ENCODE data around the gene COL6A3. TPM values are rescaled to one million over a fixed set of nuclear protein-coding genes. Genes with fewer than 3 reads are reported as not detected.

COL6A3 gene
- polyA plus RNA-seq, 3 donors = 223 to 239 (median 227) TPM

DNA sequence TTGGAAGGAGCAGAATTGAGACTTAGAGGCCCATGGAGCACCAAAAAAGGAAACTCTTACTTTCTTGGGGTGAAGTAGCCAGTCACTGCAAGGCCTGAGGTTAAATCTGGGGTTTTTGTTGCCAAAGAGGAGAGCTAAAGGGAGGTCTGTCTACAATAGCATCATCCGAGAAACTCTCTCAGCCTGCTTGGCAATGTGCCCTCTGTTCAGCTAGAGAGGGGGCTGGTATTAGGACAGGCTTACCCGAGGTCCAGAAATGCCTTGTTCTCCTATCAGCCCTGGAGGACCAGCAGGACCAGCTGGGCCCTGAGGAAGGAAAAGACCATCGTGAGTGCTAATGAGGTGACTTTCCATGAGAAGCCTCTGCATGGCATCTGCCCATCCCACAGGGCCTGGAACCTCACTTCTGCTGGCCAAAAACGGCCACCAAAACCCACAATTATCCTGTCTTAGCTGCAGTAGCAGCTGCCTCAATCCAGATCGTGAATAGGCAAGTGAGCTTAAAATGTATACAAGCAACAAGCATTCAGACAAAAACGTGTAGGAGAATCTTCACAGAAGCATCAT lies 61.6 kb downstream of the COL6A3 start:
- no peak for DNase-seq (ENCODE audit: low read depth in 3 of 3, low spot score in 2 of 3)

DNA sequence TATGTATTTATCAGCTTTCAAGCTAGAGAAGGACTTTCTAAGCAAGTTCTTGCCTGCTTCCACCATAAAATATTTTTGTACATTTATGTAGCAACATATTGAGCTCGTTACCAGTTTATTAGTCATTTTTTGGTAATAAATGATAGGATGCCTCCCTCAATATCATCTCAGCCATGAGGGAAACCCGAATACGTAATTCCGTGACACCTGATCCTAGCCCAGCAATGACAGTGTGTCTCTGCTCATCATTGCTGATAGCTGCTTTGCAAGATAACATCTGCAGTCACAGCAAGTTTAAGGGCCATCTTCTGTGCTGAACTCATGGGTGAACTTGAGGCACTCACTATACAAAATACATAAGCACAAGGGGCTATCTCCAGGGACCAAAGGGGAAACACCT lies 62.2 kb downstream of the COL6A3 start:
- no peak for DNase-seq (ENCODE audit: low read depth in 3 of 3, low spot score in 2 of 3)

DNA sequence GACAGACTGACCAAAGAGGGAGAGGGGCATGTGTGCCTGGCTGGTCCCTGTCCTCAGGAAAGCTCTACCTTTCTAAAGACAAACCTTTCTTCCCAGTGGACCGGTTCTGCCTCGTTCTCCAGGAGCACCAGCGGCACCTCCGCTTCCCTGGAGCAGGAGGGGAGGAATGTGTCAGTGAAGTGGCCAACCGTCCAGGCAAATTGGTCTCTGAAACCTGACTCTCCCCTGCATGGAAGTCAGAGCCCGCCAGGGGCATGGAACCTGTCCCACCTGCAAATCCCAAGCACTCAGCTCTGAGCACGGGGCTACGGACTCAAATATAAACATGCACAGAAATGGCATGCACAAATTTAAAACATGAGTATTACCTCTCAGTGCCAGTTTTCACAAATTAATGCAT lies 62.9 kb downstream of the COL6A3 start:
- no peak for DNase-seq (ENCODE audit: low read depth in 3 of 3, low spot score in 2 of 3)

DNA sequence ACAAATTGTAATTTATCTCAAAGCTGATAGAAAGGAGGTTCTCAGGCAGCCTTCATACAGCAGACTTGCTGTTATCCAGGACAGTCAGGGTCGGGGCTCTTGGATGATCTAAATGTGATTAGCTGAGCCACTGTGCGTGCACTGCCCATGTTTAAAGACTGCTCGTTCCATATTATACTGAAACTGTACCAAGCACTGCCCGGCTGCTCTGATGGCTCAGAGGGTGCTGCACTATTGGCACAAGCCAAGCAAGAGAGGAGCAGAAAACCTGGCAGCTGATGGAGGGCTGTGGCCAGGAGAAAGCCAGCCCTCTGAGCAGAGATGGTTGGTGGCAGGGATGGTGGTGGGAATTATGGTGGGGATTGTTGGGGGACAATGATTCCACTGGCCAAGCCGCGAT lies 63.4 kb downstream of the COL6A3 start:
- DNase-seq (ENCODE audit: low read depth in 3 of 3, low spot score in 2 of 3) = no peak

DNA sequence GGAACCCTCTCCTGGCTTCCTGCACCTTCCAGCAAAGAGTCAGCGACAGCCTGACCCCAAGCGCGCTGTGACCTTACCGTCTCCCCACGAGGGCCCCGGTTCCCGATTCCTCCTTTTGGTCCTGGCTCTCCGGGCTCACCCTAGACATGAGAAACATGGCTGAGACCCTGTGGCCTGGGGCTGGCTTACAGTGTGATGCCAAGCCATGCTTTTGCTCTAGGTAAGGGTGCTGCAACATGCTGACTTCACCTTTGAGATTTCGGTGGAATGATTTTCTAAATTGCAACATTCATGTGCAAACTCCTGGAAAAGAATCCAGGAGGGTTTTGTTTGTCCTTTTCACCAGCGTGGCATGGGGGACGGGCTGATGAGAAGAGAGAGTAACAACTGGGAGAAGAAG lies 63.9 kb downstream of the COL6A3 start:
- no peak for DNase-seq (ENCODE audit: low read depth in 3 of 3, low spot score in 2 of 3)

DNA sequence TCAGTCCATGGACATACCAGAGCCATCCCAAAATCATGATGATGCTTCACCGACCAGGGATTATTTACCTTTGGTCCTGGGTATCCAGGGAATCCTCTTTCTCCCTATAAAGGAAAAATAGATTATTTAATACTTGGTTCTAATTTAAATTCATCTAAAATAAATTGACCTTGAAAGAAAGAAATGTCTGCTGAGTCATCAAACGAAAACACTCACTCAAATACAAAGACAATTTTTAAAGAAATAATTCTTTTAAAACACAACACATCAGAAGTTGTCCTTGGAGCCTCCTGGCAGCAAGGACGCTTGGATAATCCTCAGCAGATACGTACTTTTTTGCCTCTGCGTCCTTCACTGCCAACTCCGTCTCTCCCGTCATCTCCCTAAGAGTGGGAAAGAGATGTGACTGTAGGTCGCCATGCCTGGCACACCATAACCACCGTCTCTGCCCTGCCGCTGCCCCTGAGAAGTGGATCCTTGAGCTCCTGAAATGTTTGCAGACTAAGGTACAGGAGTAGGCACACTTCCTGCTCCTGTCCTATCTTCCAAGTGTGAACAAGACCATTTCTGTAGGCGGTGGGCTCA lies 65.6 kb downstream of the COL6A3 start:
- no peak for DNase-seq (ENCODE audit: low read depth in 3 of 3, low spot score in 2 of 3)

DNA sequence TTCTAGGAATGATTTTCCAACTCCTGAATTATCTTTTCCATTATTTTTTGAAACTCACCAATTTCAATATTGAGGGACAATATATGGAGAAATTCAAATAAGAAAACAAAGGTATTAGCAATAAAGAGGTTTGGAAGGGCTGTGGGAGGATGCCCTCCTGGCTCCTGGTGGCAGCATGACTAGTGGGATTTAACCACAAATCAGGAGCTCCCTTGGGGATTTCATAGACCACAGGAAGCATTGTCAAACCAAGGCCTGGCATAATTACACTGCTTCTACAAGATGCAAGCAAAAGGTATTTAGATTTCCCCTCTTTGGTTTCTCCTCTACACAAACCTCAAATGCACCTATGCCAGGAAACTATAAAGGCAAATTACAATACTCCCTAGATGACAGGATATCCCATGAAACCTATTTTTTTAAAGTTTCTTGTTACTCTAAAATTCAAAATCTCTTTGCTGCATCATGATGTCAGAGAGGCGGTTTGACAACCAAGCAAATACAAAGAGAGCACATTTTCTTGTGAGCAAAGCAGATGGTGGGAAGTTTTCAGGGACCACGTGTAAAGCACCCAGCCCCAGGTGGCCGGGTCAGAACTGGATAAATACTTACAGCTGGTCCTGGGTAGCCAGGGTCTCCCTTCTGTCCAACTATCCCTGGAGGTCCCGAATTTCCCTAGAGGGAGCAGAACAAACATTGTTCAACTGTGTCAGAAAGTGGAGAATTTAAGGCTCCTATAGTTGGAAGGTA lies 67.9 kb downstream of the COL6A3 start:
- DNase-seq (ENCODE audit: low read depth in 3 of 3, low spot score in 2 of 3) = no peak

DNA sequence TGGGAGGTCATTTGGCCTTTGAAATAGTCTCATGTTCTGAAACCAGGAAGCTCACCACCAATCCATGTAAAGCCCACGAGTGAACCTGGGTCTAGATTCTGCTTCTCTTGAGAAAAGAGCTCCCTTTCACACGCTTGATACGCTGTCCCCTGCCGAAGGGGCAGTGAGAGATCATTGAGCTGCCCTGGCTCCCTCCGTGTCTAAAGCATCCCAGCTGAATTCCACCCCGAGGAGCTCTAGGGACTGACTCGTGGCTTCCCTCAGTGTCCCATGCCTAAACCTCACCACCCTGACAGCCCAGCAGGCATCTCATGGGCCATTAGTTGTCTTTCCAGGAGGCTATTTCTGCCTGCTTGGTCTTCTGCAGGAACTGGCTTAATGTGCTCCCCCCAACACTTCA lies 68.6 kb downstream of the COL6A3 start:
- no peak for DNase-seq (ENCODE audit: low read depth in 3 of 3, low spot score in 2 of 3)

DNA sequence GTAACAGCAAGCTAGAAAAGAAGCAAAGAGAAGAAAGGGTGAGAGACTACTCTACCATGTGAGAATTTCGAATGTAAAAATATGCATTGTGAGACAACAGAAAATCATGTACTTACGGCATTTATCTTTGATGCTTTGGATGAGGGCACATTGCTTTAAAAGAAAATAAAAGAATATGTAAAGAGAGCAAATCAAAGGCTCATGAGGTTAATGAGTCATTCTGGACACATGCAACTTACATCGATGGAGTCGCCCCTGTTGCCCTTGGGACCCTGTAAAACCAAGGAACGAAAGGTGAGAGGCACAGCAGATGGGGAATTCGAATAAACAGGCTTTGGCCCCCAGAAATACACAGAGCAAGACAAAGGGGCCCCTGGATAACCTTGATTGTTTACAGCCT lies 69.0 kb downstream of the COL6A3 start:
- no peak for DNase-seq (ENCODE audit: low read depth in 3 of 3, low spot score in 2 of 3)

DNA sequence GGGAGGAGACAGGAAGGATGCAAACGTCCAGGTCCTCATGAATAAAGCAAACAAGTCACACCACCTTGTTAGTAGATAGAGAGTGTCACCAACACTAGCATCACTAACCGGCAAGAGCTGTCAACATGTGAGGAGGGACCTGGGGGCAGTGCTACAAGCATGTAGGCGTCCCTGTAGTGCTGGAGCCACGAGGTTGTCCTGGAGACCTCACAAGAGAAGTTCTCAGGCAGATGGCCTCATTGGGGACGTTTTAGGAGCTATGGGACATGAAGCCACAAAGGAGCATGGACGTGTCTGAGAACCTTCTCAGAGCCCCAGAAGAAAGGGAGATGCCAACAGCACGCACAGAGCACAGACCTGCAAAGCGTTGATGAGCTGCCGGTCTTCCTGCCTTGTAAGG lies 70.0 kb downstream of the COL6A3 start:
- no peak for DNase-seq (ENCODE audit: low read depth in 3 of 3, low spot score in 2 of 3)

DNA sequence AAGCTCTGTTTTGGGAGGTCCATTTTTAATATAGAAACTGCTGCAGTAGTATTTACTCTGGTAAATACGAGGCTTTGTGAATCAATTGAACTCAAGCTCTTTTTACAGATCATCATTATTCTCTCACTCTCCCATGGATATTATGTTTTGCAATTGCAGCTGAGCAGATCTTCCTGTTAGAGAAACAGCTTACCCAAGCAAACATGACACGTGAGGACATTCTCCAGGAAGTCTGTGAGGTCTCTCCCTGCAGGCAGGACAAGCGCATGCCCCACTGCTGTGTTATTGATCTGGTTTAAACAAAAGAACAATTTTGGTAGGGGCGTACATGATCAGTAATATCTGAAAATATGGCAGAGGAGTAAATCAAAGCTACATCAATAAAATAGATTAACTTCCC lies 72.1 kb downstream of the COL6A3 start:
- no peak for DNase-seq (ENCODE audit: low read depth in 3 of 3, low spot score in 2 of 3)

DNA sequence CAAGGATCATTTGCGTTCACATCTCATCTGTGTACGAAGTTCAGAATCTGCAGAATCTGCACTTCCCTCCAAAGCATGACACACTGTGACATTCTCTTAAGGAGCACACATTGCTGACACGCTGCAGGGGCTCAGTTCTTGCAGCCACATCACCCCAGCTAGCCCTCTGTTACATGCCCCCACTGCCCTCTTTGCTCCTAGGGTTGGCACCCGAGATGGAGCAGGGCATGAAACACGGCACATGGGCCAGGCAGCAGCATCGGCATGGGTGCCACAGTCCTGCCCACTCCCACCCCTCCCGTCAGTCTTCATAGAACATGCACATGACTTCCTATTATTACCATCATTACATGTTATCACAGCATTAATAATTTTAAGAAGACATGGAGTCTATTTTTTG lies 76.4 kb downstream of the COL6A3 start:
- DNase-seq (ENCODE audit: low read depth in 3 of 3, low spot score in 2 of 3) = no peak

DNA sequence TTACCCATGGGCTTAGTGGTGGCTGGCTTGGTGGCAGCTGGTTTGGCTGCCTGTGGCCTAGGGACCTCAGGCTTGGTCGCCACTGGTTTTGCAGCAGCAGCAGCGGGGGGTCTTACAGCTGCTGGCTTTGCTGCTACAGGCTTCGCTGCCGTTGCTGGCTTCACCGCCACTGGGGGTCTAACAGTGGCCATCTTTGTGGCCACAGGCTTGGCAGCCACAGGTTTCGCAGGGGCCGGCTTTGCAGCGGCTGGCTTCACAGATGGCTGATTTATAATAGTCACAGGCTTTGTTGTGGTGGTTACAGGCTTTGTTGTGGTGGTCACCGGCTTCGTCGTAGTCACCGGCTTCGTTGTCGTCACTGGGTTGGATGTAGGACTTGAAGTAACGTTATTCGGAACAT lies 77.8 kb downstream of the COL6A3 start:
- DNase-seq (ENCODE audit: low read depth in 3 of 3, low spot score in 2 of 3) = no peak

DNA sequence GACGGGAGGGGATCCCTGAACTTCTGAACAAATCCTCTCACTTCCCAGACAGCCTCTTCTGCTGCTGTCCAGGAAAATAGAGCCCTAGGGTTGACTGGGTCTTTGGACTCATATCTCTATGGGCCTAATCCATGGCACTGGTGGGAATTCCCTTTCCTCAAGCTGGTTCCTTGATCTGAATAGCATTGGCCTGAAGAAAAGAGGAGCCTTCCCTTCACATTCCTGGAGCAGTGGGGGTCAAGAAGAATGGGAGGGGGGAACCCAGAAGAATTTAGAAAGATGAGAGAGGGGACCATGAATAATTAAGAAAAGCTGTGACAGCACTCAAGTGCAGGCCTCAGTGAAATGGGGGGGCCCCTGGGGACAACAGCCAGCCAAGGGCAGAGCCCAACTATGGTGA lies 80.2 kb downstream of the COL6A3 start:
- no peak for DNase-seq (ENCODE audit: low read depth in 3 of 3, low spot score in 2 of 3)

DNA sequence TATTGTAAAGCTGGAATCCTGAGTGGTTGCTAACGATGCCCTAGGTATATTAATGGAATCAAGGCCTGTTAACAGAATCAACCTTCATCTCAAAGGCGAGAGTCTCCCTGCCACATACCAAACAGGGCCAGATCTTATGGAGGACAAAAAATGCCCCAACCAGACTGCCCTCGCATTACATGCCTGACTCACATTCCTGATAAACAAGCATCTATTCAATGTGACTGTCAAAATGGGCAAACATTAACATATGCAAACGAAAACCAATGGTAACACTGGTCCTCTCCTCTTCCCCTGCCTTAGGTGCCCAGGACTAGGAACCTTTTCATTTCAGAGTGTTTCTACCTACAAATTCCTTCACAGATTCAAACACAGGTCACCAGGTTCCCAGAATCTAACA lies 83.4 kb downstream of the COL6A3 start:
- DNase-seq (ENCODE audit: low read depth in 3 of 3, low spot score in 2 of 3) = no peak

DNA sequence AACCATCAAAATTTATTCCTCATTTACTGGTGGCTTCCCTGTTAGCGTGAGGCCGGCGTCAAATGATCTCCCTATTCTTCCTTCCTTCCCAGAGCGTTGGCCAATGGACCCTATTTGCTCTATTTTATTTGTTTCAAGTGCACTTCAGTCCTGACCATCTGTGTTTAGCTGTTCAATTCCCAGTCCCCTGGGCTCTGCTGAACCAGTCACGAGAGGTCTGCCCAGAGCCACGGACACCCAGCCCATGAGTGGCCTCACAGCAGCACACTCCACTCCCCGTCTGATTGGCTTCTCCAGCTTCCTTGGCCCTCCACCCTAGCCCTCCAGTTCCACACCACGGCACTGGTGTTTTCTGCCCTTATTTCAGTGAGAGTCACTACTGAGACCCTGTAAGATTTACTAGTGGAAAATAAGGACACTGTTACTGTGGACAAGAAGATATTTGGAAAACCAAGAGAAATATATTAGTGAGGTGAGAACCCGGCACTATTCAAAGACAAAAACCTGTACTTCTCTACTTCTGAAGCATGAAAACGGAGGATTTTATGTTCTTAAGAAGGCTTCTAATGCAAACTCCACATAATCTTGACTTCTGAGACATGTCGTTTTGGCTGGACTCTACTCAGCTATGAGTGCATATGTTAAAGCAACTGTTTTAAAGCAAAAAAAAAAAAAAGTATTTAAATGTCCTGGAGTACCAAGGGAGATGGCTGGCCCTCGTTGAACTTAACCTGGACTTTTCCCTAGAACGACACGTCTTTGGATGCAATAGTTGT lies 86.6 kb downstream of the COL6A3 start:
- DNase-seq (ENCODE audit: low read depth in 3 of 3, low spot score in 2 of 3) = no peak

DNA sequence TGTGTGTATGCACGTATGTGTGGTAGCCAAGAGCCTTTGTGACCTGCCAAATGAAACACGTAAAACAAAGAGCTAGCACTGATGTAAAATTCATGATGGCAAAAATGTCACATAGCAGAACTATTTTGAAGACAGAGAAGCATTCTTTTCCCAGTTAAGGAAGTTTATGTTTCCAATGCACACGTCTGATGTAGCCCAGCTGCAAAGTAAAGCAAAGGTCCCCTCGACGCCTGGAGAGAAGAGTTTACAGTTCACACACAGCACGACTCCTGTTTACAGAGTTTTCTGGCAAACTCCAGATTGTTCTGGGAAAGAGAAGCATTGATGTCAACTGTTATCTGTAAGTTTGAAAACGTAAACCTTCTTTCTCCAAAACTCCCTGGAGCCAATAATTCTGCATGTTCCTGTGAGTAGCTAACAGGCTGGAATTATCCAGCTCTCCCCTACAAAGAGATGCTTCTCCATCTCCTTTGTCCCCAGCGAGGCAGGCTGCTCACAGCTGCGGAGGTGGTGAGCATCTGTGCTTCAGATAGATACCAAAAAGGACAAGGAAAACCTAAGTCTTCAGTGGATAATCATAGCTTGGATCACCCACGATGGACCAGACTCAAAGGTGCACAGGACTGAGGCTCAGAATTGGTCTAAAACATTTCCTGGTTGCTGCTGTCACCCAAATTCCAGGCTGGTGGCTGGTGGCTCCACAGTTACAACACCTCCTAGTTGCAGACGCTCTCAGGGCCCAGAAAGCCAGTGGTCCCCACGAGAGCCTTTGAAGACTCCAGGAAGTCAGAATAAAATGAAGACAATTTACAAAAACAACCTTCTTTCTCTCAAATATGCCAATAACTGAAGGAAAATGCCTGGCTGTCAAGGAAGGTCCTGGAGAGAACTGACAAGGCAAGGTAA lies 87.4 kb downstream of the COL6A3 start:
- DNase-seq (ENCODE audit: low read depth in 3 of 3, low spot score in 2 of 3) = peak in 2 of 3 donors; percentile 63 to 70

DNA sequence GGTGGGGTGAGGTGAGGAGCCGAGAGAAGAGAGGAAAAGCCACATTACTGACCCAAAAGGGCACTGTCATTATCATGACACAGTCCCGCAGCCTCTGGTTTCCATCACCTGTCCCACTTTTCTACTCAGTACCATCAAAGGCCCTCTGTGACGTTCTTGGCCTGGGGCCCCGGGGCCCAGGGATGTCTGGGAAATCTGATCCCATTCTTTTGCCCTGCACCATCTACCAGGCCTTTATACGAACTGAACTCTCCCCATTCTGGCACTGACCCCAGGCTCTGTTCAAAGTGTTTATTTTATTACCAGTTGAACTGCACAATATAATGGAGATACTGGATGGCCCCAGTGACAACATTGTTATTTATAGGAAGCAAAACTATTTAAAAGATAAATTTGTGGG lies 89.1 kb downstream of the COL6A3 start:
- DNase-seq (ENCODE audit: low read depth in 3 of 3, low spot score in 2 of 3) = no peak

DNA sequence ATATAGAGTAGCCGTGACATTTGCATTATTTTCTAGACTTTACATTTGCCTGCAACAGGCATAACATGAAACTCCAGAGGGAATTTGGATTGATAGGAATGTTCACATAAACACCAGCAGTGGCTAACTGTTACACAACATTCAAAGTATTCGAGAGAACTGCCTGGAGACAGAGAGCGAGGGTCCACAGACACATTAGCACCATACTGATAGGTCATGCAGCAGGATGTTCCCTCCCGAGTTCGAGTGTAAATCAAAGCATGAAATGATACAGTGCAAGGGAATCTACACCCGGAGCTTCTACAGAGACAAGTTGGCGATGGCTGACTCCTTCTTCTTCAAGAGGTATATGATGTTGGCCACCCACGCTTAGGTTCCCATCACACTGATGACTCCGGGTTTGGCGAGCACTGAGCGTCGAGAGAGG lies 89.5 kb downstream of the COL6A3 start:
- DNase-seq (ENCODE audit: low read depth in 3 of 3, low spot score in 2 of 3) = no peak

DNA sequence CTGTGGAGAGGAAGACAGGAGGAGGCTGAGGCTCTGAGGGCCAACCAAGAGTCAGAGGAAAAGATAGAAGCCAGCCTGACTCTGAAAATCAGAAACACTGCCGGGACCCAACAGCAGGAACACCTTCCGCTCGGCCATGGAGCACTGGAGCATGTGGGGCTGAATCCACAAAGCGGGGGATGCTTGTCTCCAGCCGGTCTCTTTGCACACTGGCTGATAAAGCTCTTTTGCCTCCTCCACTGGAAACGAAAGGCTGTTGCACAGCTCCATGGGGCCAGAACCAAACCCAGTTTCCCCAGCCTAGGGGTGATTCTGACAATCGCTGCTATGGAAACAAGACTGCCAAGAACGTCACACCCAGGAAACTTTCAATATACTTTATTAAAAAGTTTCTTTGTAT lies 90.3 kb downstream of the COL6A3 start:
- DNase-seq (ENCODE audit: low read depth in 3 of 3, low spot score in 2 of 3) = no peak

DNA sequence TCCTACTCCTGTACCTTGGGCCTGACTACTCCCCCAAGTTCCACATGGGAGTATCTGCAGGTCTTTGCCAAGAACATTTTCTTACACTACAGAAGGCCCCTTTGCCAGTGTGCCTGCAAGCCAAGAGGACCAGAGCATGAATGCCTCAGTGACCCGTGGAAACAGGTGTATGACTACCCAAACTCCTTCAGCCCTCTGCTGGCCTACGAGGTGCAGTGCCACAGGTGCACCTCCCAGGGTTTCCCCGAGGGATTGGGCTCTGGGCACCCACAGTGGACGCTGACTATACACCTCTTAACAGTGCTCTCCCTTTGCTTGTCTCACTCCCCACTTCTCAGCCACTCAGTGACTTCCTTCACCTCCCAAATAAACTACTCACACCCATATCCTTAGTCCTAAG lies 91.4 kb downstream of the COL6A3 start:
- DNase-seq (ENCODE audit: low read depth in 3 of 3, low spot score in 2 of 3) = no peak

Data from right renal cortex interstitium (tissue), 3 donors.